Esophagus muscularis mucosa (tissue), 4 donors: ENCODE data around the gene RUNX3. TPM values are rescaled to one million over a fixed set of nuclear protein-coding genes. Genes with fewer than 3 reads are reported as not detected.

Source experiments
- DNase-seq: peaks from one replicate; pipeline ENCODE4 v3.0.0-alpha.2; 2017; ENCODE audit errors: extremely low spot score
- H3K27ac ChIP-seq, 4 donors: fragments of 200-600 bp; sonication (generic); replicated peaks in 1 of 4; 1 replicate in 3 of 4; 2 replicates in 1 of 4; pipeline ENCODE4 v1.5.1; 2016 to 2019; ENCODE audit warnings: mild to moderate bottlenecking in 1 of 4
- H3K27me3 ChIP-seq, 4 donors: fragments of 200-600 bp; sonication (generic); one replicate each; pipeline versions ENCODE4 v1.5.1 to v1.6.0; 2016 to 2019
- H3K36me3 ChIP-seq, 4 donors: fragments of 200-600 bp; sonication (generic); one replicate each; pipeline ENCODE4 v1.5.1; 2016 to 2019
- H3K4me1 ChIP-seq, 4 donors: fragments of 200-600 bp; sonication (generic); one replicate each; pipeline ENCODE4 v1.5.1; 2016 to 2019
- H3K4me3 ChIP-seq, 4 donors: fragments of 200-600 bp; sonication (generic); 1 replicate in 2 of 4; 2 replicates in 2 of 4; pipeline ENCODE4 v1.5.1; 2016 to 2019; ENCODE audit warnings: mild to moderate bottlenecking in 4 of 4, moderate library complexity in 1 of 4
- H3K9me3 ChIP-seq, 4 donors: fragments of 200-600 bp; sonication (generic); 1 replicate in 3 of 4; 2 replicates in 1 of 4; pipeline ENCODE4 v1.5.1; 2016 to 2019
- EP300 ChIP-seq: sonication (generic); formaldehyde crosslinking; IDR thresholded peaks from one replicate; pipeline ENCODE4 v1.6.1; 2017; ENCODE audit warnings: antibody characterized with exemption
- POLR2A ChIP-seq: fragments of 450-650 bp; IDR thresholded peaks from one replicate; pipeline ENCODE4 v1.6.1; 2017; ENCODE audit warnings: antibody characterized with exemption, moderate library complexity, mild to moderate bottlenecking, low read depth
- POLR2AphosphoS5 ChIP-seq, 2 donors: sonication (generic); formaldehyde crosslinking; IDR thresholded peaks; one replicate each; pipeline ENCODE4 v1.6.1; 2017; ENCODE audit warnings: antibody characterized with exemption in 2 of 2
- WGBS: methylation state at CpG from one replicate; pipeline ENCODE4 v1.1.5; 2018; 5-methylcytosine and 5-hydroxymethylcytosine counted together
- intact Hi-C: fragments of 100-400 bp; cut with DNase I; formaldehyde crosslinking; loops from one replicate; pipeline ENCODE4 v1.15.1; 2023
- total RNA-seq, 4 donors: library from RNA; depleted of rRNA; stranded (reverse); fragments of >200 nt; gene quantifications; one replicate each; pipeline versions ENCODE4 v1.1.0 to v1.2.1, GENCODE V29; 2016
- TF ChIP-seq, protein P1 (sequence below), 3 experiments: fragments of 200-600 bp in 2 of 3; fragments of 450-650 bp in 1 of 3; sonication (generic) in 2 of 3; IDR thresholded peaks; one replicate each; pipeline ENCODE4 v1.5.1; 2017 to 2019; ENCODE audit warnings: antibody characterized with exemption in 3 of 3, mild to moderate bottlenecking in 2 of 3, moderate library complexity in 1 of 3

RUNX3 gene
- total RNA-seq, 4 donors from 2014 or later = 0.91 to 4.4 (median 2.3) TPM

DNA sequence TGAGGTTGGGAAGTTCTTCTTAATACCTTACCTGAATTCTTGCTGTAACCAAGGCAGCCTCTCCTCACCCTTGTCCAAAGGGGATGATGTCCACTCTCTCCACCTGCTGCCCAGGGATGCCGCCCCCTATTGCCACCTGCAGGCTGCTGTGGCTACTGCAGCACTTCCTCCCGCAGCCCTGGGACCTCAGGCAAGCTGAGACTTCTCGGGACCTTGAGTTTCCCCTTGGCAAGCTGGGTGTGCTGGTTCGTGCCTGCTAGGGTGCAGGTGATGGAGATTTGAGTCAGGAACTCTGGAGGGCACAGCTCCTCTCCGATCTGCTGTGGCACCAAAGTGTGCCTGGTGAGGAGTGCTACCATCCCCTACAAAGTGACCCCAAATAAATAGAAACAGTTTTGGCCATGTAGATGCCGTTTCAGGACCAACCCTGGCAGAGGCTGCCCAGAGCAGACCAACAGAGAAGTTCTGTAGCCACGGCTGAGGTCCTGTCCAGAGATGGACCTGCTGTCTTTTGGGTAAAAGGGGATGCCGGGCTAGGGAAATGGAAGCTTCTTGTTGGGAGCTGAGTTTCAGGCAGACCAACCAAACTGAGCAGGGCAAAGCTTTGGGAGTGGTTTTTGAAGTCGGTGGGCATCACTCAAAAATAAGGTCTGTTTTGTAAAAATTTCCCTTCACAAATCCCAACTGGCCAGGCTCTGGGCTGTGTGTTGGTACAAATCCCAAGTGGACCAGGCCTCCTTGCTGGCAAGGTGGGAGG lies 31.7 kb downstream of the RUNX3 start:
- H3K27me3 ChIP-seq = peaks cover 0 to 52% (median 0%) of the 10 kb centered on the region in 4 donors
- intact Hi-C loops = no loop called here

DNA sequence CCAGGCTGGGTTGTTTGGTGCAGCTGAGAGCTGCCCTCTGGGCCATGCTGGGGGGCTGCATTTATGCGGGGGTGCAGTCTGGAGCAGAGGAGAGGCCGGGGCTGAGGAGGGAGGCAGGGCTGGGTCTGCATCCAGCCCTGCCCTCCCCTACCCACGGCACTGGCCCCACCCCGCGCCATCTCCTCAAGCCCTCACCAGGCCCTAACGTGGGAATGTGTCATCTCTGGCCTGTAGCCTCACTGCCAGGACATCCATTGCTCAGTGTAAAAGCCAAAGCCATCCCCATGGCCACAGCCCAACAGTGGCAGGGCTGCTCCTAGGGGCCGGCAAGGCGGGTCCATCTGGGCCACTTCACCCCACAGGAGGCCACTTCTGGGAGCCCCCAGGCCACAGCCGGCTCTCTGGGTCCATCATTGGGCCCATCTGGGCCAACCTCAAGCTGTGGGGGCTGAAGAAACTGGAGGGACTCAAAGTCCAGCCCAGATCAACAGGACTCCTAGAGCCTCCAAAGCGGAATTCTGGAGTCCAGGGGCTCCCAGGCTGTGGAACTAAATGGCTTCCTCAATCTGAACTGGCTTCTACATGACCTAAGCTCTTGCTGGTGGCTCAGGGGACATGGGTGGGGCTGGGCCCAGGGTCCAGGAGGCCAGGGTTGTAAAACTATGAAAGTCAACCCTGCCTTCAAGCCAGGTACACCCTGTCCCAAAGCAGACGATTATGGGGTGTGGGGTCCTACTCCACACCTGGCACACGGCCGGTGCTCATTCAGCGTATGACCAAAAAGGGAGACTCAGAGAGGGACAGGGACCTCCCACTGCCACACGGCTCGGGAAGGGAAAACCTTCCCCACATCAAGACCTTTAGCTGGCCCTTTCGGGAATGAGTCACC lies 32.6 kb downstream of the RUNX3 start:
- Histone ChIP-seq H3K27ac (no peak overlapping the region), H3K36me3 (no peaks in the 10 kb centered on the region), H3K4me1 (no peaks in the 10 kb centered on the region), H3K9me3 (no peaks in the 10 kb centered on the region), H3K4me3 (no peak overlapping the region), H3K27me3 (peaks cover 0 to 45% (median 0%) of the 10 kb centered on the region in 4 donors)
- WGBS = 81% methylated on average over 8 of the region's 17 CpGs
- intact Hi-C loops = no loop called here
- TF ChIP-seq POLR2AphosphoS5 (IDR thresholded peaks at IDR 0.05) (no peak), EP300 (no peak), POLR2A (no peak)
- TF ChIP-seq, protein P1, sequence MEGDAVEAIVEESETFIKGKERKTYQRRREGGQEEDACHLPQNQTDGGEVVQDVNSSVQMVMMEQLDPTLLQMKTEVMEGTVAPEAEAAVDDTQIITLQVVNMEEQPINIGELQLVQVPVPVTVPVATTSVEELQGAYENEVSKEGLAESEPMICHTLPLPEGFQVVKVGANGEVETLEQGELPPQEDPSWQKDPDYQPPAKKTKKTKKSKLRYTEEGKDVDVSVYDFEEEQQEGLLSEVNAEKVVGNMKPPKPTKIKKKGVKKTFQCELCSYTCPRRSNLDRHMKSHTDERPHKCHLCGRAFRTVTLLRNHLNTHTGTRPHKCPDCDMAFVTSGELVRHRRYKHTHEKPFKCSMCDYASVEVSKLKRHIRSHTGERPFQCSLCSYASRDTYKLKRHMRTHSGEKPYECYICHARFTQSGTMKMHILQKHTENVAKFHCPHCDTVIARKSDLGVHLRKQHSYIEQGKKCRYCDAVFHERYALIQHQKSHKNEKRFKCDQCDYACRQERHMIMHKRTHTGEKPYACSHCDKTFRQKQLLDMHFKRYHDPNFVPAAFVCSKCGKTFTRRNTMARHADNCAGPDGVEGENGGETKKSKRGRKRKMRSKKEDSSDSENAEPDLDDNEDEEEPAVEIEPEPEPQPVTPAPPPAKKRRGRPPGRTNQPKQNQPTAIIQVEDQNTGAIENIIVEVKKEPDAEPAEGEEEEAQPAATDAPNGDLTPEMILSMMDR (IDR thresholded peaks at IDR 0.05) = no peak
- no peak for DNase-seq

More for the DNA sequence above, 31.7 kb downstream of the RUNX3 start:
- Histone ChIP-seq H3K4me3 (no peak overlapping the region), H3K9me3 (no peaks in the 10 kb centered on the region), H3K4me1 (no peaks in the 10 kb centered on the region), H3K27ac (no peak overlapping the region), H3K36me3 (no peaks in the 10 kb centered on the region)
- WGBS = 48% methylated on average over 5 of the region's 9 CpGs
- no peak for DNase-seq
- TF ChIP-seq POLR2A (no peak), EP300 (no peak)
- TF ChIP-seq, protein P1 (IDR thresholded peaks at IDR 0.05) = peak; percentile 39 to 67 (median 51)

DNA sequence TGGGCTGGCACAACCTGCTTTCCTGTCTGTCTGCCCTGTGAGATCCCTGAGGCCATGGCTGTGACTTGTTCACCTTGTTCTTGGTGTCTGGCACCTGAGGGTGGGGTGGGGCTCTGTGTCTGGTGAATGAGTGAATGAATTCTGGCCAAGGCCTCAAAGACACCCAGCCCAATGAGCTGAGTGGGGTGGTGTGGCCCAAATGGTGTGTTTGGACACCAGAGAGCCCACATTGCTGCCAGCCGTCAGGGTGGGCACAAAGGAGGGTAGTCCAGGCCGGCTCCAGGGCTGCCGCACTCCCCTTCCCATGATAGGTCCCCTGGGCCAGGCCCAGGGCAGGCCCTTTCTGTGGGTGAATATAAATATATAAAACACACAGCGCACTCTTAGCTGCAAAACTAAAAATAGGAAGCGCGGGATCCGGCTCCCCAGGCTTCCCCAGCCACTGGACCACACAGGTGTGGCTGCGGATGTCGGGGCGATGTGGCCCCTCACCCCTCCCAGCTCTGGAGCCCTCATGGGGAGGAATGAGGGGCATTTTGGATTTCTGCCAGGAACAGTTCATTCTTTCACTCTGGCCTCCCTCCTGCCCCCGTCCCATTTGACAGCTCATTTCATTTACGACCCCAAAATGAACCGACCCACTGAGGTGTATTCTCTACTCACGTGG lies 33.3 kb downstream of the RUNX3 start:
- H3K27ac ChIP-seq = no peak overlapping the region
- intact Hi-C loops = no loop called here
- no peak for DNase-seq
- H3K4me1 ChIP-seq = no peaks in the 10 kb centered on the region
- no peak for TF ChIP-seq EP300
- no peak for TF ChIP-seq POLR2A
- H3K36me3 ChIP-seq = no peaks in the 10 kb centered on the region
- WGBS = 49% methylated on average over 12 of the region's 14 CpGs
- peaks cover 0 to 37% (median 0%) of the 10 kb centered on the region in 4 donors for H3K27me3 ChIP-seq
- H3K9me3 ChIP-seq = no peaks in the 10 kb centered on the region
- no peak overlapping the region for H3K4me3 ChIP-seq

DNA sequence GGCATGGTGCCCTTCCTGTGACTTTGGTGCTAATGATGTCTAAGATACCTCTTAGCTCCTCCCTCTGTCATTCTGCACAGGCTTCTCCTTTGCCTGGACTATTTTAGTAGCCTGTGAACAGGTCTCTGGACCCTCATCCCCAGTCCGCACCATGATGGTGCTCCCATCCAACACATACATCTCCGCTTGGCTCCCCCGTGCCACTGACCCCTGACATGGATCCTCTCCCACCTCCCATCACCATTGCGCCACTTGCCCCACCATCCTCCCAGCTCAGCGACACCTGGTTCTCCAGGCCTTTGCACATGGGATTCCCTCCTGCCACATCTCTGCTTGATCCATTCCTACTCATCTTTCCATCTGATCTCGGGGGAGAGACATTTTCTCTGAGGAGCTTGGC lies 33.9 kb downstream of the RUNX3 start:
- intact Hi-C loops = no loop called here
- DNase-seq = no peak
- no peak for TF ChIP-seq EP300

DNA sequence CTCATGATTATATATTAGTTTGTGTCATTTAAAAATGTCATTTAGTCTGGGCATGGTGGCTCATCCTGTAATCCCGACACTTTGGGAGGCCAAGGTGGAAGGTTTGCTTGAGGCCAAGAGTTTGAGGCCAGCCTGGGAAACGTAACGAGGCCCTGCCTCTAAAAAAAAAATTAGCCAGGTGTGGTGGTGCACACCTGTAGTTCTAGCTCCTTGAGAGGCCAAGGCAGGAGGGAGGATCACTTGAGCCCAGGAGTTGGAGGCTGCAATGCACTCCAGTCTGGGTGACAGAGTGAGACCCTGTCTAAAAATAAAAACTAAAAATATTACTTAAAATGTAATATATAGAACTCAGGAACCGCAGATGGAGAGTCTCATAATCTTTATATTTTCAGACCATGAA lies 34.6 kb downstream of the RUNX3 start:
- Histone ChIP-seq H3K27ac (no peak overlapping the region), H3K9me3 (no peaks in the 10 kb centered on the region), H3K36me3 (no peaks in the 10 kb centered on the region), H3K4me1 (no peaks in the 10 kb centered on the region), H3K27me3 (peaks cover 0 to 26% (median 0%) of the 10 kb centered on the region in 4 donors), H3K4me3 (no peak overlapping the region)
- no peak for DNase-seq
- intact Hi-C loops = no loop called here
- 99% methylated on average over 4 of the region's 4 CpGs for WGBS
- TF ChIP-seq POLR2A (no peak), EP300 (no peak), POLR2AphosphoS5 (IDR thresholded peaks at IDR 0.05) (no peak)
- TF ChIP-seq, protein P1 (IDR thresholded peaks at IDR 0.05) = no peak

More for the DNA sequence above, 33.9 kb downstream of the RUNX3 start:
- Histone ChIP-seq H3K4me3 (no peak overlapping the region), H3K27me3 (peaks cover 0 to 31% (median 0%) of the 10 kb centered on the region in 4 donors), H3K27ac (no peak overlapping the region), H3K36me3 (no peaks in the 10 kb centered on the region), H3K9me3 (no peaks in the 10 kb centered on the region), H3K4me1 (no peaks in the 10 kb centered on the region)
- 93% methylated on average over 6 of the region's 6 CpGs for WGBS
